ENCODE data around the gene CORO1C.

CORO1C gene

DNA sequence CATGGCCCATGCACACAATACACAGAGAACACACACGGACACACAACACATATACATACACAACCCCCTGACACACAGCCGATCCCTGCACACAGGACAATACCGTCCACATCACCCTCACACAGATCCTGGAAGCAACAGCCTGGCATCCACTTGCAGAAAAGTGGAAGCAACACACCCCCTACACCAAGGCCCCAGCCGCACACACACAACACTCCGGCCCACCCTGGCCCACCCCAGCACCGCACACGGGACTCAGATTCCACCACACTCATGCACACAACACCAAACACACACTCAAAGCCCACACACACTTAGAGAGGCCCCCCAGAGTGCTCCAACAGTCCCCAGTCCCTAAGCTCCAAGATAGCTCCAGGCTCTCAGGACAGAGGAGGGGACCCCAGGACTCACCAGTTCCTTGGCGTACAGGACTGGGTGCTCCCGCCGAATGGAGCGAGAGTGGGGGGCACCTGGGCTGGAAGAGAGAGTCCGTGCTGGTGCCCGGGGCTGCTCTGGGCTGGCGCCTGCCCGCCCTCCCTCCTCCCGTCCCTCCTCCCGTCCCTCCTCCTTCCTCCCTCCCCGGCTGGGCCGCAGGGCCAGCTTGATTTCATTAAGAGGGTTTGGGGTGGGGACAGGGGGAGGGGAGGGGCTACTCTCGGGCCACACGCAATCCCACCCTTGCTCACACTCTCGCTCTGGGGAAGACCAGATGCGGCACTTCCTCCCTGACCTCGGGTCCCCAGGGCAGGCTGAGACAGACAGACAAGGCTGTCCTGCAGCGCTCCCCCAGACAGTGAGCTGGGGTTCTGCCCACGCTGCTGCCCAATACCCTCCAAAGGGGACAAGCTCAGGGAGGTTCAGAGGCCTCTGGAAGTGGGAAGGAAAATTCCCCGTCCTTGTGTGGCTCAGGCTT lies 133.5 kb downstream of the CORO1C start, which contains the start of gene TMEM119:
TSS of gene TMEM119 (minus strand) at position 526 of the 913 bp plus-strand sequence. CDS start 5,701 bp downstream, outside the sequence.
- DNase-seq, result no peak

DNA sequence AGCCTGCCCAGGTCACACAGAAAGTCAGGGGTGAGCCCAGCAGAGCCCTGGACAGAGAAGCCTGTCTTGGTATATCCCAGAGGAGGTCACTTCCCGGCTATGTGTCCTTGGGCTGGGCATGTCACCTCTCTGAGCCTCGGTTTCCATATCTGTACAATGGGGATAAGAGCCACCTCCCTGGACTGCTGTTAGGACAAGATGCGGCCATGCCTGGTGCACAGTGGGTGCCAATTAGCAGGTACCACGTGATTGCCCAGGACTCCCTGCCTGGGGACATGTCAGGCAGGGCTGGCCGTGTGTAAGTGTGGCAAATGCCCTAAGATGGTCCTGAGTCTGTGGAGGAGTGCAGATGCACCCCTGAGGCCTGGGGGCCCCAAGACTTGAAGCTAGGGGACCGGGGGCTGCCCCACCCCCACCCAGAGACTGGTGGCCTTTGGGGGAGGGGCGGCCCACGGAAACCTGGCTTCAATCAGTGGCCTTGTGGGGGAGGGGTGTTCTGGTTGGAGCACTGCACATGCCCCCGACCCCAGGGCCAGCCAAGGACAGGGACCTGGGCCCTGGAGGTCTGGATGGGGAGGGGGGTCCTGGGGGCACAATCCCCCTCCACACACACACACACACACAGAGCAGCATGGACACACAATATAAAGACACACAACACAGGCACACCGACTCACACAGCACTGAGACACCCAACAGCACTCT lies 134.3 kb downstream of the CORO1C start:
- DNase-seq, result no peak

DNA sequence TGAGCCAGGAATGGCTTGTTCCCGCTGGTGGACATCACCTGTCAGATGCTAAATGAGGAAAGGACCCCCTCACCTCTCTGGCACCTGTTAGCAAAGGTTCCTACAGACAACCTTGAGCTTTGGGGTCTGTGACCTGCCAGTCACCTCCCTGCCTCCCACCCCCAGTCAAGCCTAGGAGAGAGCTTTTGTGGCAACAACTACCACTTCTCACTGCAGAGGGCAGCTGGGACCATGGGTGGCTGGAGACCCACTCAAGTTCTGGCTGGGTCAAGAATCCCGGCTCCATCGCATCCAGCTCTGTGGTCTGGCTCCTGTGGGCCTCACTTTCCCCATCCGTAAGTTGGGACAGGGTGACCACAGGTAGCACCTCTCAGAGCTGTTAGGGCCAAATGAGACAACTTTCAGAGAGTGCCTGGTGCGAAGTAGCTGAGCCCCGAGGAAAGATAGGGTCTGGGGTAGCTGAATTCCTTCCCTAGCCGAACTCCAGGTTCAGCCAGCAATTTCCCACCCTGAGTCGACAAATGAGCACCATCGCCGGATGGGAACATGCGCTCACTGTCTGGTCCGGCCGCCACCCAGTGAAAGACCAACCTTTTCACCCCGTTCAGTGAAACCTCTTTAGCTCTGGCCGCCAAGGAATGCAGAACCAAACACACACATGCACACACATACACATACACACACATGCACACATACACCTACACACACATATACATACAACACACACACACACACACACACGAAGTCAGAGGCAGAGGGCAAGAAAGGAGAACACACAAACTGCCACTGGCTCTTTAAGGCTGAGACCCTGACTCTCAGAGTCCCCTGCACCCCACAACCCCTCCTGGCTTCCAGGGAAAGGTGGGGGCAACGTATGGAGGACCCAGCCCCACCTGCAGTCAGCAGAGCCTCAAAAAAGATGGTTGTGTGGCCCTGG lies 135.3 kb downstream of the CORO1C start:
- DNase-seq, result no peak
